Measurements from ENCODE around the gene SSNA1.

SSNA1 gene

DNA sequence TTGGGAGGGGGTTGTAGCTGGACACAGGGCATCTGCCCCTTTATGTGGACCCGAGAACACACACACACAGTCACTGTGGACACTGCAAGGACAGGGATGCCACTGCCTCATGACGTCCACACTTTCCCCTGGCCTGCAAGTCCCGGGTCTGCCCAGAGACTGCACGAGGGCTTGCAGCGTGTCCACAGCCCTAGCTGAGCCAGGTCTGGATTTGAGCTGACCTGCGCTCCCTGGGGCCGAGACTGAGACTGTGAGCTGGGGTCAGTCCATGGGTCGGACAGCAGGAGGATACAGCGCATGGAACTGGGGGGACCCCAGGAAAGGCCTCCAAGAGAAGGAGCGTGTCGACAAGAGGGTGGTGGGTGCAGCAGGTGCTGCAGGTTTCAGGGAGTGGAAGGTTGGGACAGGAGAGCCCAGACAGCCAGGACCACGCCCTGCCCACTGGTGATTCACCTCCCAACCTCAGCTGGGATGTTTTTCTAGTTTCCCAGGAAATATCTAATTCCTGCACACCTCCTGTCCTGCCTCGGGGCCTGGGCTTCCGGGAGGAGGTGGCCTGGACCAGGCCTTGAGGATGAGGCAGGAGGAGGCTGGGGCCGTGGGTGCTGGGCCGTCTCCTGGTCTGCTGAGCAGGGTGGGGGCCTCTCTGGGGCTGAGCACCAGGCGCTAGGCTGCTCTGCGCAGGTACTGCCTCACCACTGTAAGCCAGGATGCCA is 38.0 kb downstream of the SSNA1 start:
- H3K4me3 ChIP-seq (ENCODE audit: low read depth, low read length): no peak overlapping the region
- in situ Hi-C loops (cut with HindIII; ENCODE audit: low sequenced_read_pairs): no loop called here
- no peak for DNase-seq (ENCODE audit: low read depth)
- no peak for TF ChIP-seq CTCF (IDR thresholded peaks at IDR 0.05; ENCODE audit: low read depth, low read length, missing control alignments)

DNA sequence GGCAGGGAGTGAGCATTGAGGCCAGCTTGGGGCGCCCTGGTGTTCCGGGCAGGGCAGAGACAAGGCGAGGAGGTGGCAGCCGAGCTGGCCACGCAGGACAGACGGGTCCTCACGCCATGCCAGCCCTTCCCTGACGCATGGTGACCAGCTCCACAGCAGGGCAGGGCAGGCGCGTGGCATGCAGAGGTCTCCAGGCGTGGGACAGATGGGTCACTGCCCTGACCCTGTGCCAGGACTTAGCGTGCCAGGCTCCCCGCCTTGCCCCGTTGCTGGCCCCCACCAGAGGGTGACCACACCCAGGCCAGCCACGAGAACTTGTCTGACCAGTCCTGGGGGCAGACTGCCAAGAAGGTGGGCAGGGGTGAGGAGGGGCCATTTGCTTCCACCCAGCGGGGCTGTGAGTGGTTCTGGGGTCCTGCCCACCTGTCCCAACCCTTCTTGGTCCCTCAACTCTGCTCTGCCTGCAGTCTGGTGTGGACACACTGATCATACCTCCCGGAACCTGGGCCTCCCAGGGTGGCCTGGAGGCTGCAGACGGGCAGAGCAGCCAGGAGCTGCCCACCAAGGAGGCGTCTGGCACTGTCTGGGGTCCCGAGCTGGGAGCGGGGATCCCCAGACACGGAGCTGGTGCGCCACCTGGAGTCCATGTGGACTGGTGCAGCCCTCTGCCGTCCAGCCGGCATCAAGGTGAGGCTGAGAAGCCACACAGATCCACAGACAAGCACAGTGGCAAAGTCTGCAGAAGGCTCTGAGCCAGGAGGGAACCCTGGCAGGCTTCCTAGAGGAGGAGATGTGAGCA is 38.8 kb downstream of the SSNA1 start, which contains the start of gene RNF224:
Gene RNF224 (plus strand): TSS at position 449 of the 799 bp plus-strand sequence. CDS start 834 bp downstream, outside the sequence.
- in situ Hi-C loops (cut with HindIII; ENCODE audit: low sequenced_read_pairs): no loop called here
- DNase-seq (ENCODE audit: low read depth): peak; percentile 44
- TF ChIP-seq CTCF (IDR thresholded peaks at IDR 0.05; ENCODE audit: low read depth, low read length, missing control alignments): peak; percentile 85
- H3K4me3 ChIP-seq (ENCODE audit: low read depth, low read length): no peak within 1 kb of the TSS

DNA sequence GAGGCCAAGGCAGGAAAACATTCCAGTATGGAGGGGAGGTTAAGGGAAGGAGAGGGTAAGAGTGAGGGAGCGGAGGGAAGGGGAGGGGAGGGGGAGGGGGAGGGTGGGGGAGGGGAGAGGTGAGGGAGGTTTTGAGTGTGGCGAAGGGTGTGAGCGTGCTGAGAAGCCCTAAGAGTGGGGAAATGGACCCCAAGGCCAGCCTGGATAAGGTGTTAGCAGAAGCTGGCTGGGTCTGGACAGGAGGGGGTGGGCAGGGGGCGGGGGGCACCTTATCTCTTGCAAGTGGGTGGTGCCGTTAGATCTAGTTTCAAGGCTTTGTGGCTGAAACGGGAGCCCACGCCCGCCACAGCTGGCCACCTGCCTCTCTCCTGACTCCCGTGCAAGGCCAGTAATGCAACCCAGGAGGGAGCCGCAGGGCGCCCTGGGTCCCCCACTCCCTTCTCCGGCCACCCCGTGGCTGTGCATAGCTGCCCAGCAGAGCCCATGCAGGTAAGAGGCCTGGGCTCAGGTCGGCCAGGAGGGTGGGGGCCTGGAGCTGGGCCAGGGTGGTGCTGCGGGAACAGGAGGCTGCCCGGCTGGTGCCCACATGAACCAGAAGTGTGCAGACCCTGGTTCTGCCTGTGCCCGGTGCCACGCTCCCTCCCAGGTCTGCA is 39.5 kb downstream of the SSNA1 start:
- TF ChIP-seq CTCF (IDR thresholded peaks at IDR 0.05; ENCODE audit: low read depth, low read length, missing control alignments): no peak
- in situ Hi-C loops (cut with HindIII; ENCODE audit: low sequenced_read_pairs): no loop called here
- DNase-seq (ENCODE audit: low read depth): no peak
- H3K4me3 ChIP-seq (ENCODE audit: low read depth, low read length): no peak overlapping the region

DNA sequence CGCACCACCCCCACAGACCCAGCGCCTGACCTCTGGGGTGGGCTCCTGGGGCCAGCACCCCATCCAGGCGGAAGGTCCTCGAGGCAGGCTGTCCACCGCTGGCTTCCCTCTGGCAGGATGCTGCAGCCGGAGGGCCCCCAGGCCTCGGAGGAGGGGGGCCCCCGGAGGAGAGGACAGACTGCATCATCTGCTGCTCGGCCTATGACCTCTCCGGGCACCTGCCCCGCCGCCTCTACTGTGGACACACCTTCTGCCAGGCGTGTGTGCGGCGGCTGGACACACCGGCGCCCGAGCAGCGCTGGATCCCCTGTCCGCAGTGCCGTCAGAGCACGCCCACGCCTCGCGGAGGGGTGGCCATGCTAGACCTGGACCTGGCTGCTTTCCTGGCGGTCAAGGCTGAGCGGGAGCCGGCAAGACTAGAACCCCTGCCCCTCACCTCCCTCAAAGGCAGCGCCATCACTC is 40.1 kb downstream of the SSNA1 start:
- no peak for TF ChIP-seq CTCF (IDR thresholded peaks at IDR 0.05; ENCODE audit: low read depth, low read length, missing control alignments)
- in situ Hi-C loops (cut with HindIII; ENCODE audit: low sequenced_read_pairs): no loop called here
- H3K4me3 ChIP-seq (ENCODE audit: low read depth, low read length): no peak overlapping the region
- no peak for DNase-seq (ENCODE audit: low read depth)

DNA sequence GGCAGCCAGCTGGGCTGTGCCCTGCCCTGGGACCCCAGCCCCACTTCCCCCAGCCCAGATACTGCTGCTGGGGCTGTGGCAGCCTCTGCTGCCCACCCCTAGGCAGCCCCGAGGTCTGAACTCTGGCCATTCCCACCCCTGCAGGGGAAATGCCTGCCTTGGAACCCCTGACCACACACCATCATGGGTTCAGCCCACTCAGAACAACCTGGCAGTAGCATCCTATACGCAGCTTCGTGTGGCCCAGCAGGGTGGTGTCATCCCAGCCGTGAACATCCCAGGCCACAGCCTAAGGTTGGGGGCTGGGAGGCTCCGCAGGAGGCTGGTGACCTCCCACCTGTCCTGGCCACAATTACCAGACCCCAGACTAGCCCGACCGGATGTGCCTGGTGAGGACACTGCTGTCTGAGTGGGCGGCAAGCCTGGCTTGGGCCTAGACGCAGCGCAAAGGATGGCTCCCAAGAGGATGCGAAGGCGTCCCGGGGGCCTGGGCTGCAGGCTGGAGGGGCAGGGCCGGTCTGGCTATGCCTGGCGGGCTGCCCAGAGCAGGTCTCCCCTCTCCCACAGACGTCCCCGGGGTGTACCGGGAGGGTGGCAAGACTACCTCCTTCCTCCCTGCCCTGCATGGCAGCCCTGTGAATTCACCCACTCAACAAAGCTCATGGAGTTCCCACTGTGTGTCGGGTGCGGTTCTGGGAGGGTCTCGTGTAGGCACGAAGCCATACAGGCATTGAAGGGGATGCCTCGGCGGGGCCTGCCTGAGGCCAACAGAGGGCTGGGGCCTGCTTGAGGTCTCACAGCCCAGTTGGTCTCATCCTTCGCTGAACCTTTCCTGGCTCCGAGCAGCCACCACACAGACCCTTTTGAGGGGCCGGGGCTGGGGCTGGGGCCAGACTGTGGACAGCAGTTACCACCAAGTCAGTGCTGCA is 40.8 kb downstream of the SSNA1 start:
- no peak overlapping the region for H3K4me3 ChIP-seq (ENCODE audit: low read depth, low read length)
- in situ Hi-C loops (cut with HindIII; ENCODE audit: low sequenced_read_pairs): no loop called here
- no peak for TF ChIP-seq CTCF (IDR thresholded peaks at IDR 0.05; ENCODE audit: low read depth, low read length, missing control alignments)

More for the DNA sequence above, 40.8 kb downstream of the SSNA1 start:
- DNase-seq (ENCODE audit: low read depth): no peak

Data from astrocyte of the cerebellum (primary cell).